H1 (cell line): ENCODE data around the gene SH2D4B. TPM values are rescaled to one million over a fixed set of nuclear protein-coding genes. Genes with fewer than 3 reads are reported as not detected.

Experiments
- BACH1 ChIP-seq: IDR thresholded peaks from 2 replicates; pipeline ENCODE4 v1.6.1; 2012; ENCODE audit warnings: low read length, improper control_type of control experiment
- CHD2 ChIP-seq: IDR thresholded peaks from 2 replicates; pipeline ENCODE4 v1.6.1; 2012; ENCODE audit warnings: low read length, improper control_type of control experiment
- CREB1 ChIP-seq: IDR thresholded peaks from 2 replicates; pipeline ENCODE4 v1.6.1; 2012; ENCODE audit warnings: inconsistent platforms
- FOSL1 ChIP-seq: IDR thresholded peaks from 2 replicates; pipeline ENCODE4 v1.6.1; 2011; ENCODE audit warnings: mild to moderate bottlenecking, low read depth, low read length, moderate library complexity; ENCODE audit not compliant: insufficient read depth
- JUND ChIP-seq: IDR thresholded peaks from 2 replicates; pipeline ENCODE4 v1.6.1; 2011; ENCODE audit warnings: mild to moderate bottlenecking, improper control_type of control experiment, low read length
- SP1 ChIP-seq: IDR thresholded peaks from 2 replicates; pipeline ENCODE4 v1.6.1; 2011; ENCODE audit warnings: low read depth, low read length
- polyA plus RNA-seq, 7 experiments: library from polyadenylated mRNA; depleted of rRNA in 3 of 7; stranded (reverse) in 5 of 7; unstranded in 2 of 7; fragments of >200 nt in 5 of 7; fragments of 200-250 nt in 2 of 7; gene quantifications; 1 replicate in 5 of 7; 2 replicates in 1 of 7; 4 replicates in 1 of 7; pipeline versions ENCODE4 v1.2.1 to v1.2.3, GENCODE V29; 2011 to 2013; ENCODE audit warnings: missing spikeins in 2 of 7, mixed read lengths in 2 of 7
- total RNA-seq: library from RNA; stranded (reverse); fragmentation: NEBNext Ultra II Directional; extraction: Animal tissue kit (Norgen Biotek cat#: 25700); gene quantifications from 2 replicates; pipeline ENCODE4 v1.2.1, GENCODE V29; 2021

Gene SH2D4B
- total and polyA plus RNA-seq, 2 of the 8 experiments (the other 6 are each of a cell fraction or from before 2014, with no cell fraction given) = 0.06 to 0.13 TPM

DNA sequence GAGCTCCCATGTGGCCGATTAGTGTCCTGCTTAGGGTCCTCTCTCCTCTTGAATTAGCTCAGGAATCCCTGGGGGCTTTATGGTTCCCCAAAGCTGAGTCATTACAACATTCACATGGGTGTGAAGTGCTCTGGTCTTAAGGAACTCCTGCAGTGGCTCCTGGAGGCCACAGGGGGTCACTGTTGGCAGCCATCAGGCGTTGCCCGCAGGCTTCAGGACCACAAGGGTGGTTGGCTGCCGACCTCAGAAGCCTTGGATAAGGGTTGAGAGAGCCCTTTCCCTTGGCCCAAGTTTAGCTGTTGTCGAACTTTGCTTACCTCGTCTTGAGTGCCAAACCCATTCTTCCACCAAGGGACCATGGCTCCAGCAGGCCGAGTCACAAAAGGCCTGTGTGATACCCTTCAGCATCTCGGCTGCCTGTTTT lies 61.7 kb downstream of the SH2D4B start (continued):
- TF ChIP-seq FOSL1 = no peak
- no peak for TF ChIP-seq CHD2
- 0 out of 2 replicates have a peak, but pooled peaks have one; percentile 42 for TF ChIP-seq JUND
- no peak for TF ChIP-seq CREB1
- TF ChIP-seq SP1 = no peak
- TF ChIP-seq BACH1 = peak; percentile 71
